Esophagus squamous epithelium (tissue), 5 donors: Measurements from ENCODE around the gene RAB4B. TPM values are rescaled to one million over a fixed set of nuclear protein-coding genes. Genes with fewer than 3 reads are reported as not detected.
A peak's percentile ranks its signal among the peaks of the same experiment; 100 is the strongest.

Experiments used
- DNase-seq: peaks from one replicate; lab custom pipeline; 2025; lab: John Stamatoyannopoulos, UW
- H3K27ac ChIP-seq, 4 donors: fragments of 200-600 bp; sonication (generic); one replicate each; pipeline ENCODE4 v1.5.1; 2016 to 2019; ENCODE audit warnings: mild to moderate bottlenecking in 1 of 4
- H3K27me3 ChIP-seq, 4 donors: fragments of 200-600 bp; sonication (generic); 1 replicate in 3 of 4; 2 replicates in 1 of 4; pipeline versions ENCODE4 v1.5.1 to v1.6.0; 2017 to 2021; ENCODE audit warnings: antibody characterized with exemption in 1 of 4
- H3K36me3 ChIP-seq, 3 donors: fragments of 200-600 bp; sonication (generic); one replicate each; pipeline ENCODE4 v1.5.1; 2016 to 2019
- H3K4me1 ChIP-seq, 3 donors: fragments of 200-600 bp; sonication (generic); one replicate each; pipeline ENCODE4 v1.5.1; 2017 to 2019
- H3K4me3 ChIP-seq, 4 donors: fragments of 200-600 bp; sonication (generic); 1 replicate in 3 of 4; 2 replicates in 1 of 4; pipeline ENCODE4 v1.5.1; 2016 to 2019; ENCODE audit warnings: mild to moderate bottlenecking in 2 of 4, moderate library complexity in 1 of 4
- H3K9me3 ChIP-seq, 3 donors: fragments of 200-600 bp; sonication (generic); one replicate each; pipeline ENCODE4 v1.5.1; 2016 to 2019
- POLR2A ChIP-seq, 4 donors: fragments of 450-650 bp; IDR thresholded peaks; one replicate each; pipeline ENCODE4 v1.6.1; 2017; ENCODE audit warnings: antibody characterized with exemption in 4 of 4, mild to moderate bottlenecking in 4 of 4, moderate library complexity in 3 of 4
- WGBS, 2 donors: methylation state at CpG; one replicate each; pipeline ENCODE4 v1.1.5; 2018; 5-methylcytosine and 5-hydroxymethylcytosine counted together
- intact Hi-C: fragments of 100-400 bp; cut with DNase I; formaldehyde crosslinking; loops from one replicate; pipeline ENCODE4 v1.15.0; 2022
- total RNA-seq, 4 donors: library from RNA; depleted of rRNA; stranded (reverse); fragments of >200 nt; gene quantifications; one replicate each; pipeline ENCODE4 v1.1.0, GENCODE V29; 2016
- TF ChIP-seq, protein P1 (sequence below), 6 experiments: fragments of 450-650 bp in 4 of 6; fragments of 200-600 bp in 2 of 6; sonication (generic) in 2 of 6; IDR thresholded peaks; one replicate each; pipeline ENCODE4 v1.5.1; 2016 to 2019; ENCODE audit warnings: antibody characterized with exemption in 6 of 6, mild to moderate bottlenecking in 4 of 6, moderate library complexity in 4 of 6
- donor health status: DM: yes; HTN: yes; CAD: no.

The RAB4B gene
- total RNA-seq, 4 donors from 2014 or later = 15.2 to 37.0 (median 20.5) TPM

DNA sequence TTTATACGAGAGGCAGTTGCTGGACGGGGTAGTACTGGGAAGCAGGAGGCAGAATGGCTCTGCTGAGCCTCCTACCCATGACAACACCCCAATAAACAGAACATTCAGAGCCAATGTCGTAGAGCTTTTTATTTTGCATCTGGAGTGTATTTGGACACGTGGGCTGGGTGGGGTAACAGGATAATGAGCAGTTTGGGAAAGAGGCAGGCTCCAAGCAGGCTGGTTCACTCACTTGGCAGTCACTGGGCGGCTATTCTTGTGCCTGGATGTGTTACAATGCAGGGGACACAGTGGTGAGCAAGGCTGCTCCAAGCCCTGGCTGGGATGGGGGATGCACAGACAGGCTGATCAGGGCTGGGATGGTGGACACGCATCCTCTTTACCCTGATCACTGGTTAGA, 37.3 kb upstream of the RAB4B start:
- TF ChIP-seq, protein P1, sequence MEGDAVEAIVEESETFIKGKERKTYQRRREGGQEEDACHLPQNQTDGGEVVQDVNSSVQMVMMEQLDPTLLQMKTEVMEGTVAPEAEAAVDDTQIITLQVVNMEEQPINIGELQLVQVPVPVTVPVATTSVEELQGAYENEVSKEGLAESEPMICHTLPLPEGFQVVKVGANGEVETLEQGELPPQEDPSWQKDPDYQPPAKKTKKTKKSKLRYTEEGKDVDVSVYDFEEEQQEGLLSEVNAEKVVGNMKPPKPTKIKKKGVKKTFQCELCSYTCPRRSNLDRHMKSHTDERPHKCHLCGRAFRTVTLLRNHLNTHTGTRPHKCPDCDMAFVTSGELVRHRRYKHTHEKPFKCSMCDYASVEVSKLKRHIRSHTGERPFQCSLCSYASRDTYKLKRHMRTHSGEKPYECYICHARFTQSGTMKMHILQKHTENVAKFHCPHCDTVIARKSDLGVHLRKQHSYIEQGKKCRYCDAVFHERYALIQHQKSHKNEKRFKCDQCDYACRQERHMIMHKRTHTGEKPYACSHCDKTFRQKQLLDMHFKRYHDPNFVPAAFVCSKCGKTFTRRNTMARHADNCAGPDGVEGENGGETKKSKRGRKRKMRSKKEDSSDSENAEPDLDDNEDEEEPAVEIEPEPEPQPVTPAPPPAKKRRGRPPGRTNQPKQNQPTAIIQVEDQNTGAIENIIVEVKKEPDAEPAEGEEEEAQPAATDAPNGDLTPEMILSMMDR (IDR thresholded peaks at IDR 0.05) = no peak
- no peak for TF ChIP-seq POLR2A (IDR thresholded peaks at IDR 0.05)
- intact Hi-C loops = no loop called here
- Histone ChIP-seq H3K4me3 (peak overlapping the region in 3 of 4 donors; percentile 8 to 38 (median 22)), H3K4me1 (peaks cover 17 to 77% (median 22%) of the 10 kb centered on the region in 3 donors), H3K9me3 (no peaks in the 10 kb centered on the region), H3K36me3 (peaks cover 43 to 58% (median 46%) of the 10 kb centered on the region in 3 donors), H3K27ac (peak overlapping the region; percentile 55 to 85 (median 80)), H3K27me3 (no peaks in the 10 kb centered on the region)
- 62 to 80% methylated on average over 1 to 5 of the region's 6 CpGs for WGBS, 2 donors
- no peak for DNase-seq

DNA sequence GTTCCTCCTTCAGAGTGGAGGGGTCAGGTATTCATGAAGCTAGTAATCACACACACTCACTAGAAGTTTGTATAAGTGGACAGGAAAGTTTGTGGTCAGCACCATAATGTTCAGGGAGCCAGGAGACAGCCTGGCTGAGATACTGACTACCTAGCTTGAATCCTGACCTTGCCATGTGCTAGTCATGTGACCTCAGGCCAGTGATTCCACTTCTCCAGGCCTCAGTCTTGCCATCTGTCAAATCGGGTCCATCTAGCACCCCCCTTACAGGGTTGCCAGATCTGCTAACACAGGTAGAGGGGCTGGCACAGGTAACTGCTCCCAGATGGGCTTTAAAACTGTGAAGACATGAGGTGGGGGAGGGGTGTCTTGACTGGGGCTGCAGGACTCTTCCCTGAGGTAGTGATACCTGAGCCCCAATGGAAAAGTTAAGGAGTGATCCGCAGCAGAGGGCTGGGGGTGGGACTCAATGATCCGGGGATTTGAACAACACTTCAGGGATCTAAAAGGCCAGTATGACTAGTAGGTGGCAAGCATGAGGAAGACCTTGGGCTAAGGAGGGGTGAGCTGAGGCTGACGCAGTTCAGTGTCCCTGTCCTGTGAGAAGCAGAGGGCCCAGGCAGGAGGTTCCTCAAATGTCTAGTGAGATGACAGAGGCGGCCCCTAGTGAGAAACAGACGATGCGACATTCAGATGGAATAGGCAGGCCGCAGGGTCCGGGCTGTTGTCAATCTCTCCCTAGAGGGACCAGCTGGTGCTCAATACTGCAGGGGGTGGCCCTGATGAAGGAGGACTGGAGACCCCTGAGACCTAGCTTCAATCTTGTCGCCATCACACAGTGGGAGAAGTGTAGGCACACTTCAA, 36.3 kb upstream of the RAB4B start:
- TF ChIP-seq, protein P1 (IDR thresholded peaks at IDR 0.05) = no peak
- no peak for TF ChIP-seq POLR2A (IDR thresholded peaks at IDR 0.05)
- H3K27ac ChIP-seq = peak overlapping the region; percentile 41 to 85 (median 80)
- WGBS, 2 donors = 86% methylated on average over 1 to 9 of the region's 10 CpGs
- H3K9me3 ChIP-seq = no peaks in the 10 kb centered on the region
- DNase-seq = no peak
- H3K4me3 ChIP-seq = no peak overlapping the region
- peaks cover 17 to 69% (median 22%) of the 10 kb centered on the region in 3 donors for H3K4me1 ChIP-seq
- H3K27me3 ChIP-seq = no peaks in the 10 kb centered on the region
- peaks cover 34 to 48% (median 42%) of the 10 kb centered on the region in 3 donors for H3K36me3 ChIP-seq
- intact Hi-C loops = no loop called here

DNA sequence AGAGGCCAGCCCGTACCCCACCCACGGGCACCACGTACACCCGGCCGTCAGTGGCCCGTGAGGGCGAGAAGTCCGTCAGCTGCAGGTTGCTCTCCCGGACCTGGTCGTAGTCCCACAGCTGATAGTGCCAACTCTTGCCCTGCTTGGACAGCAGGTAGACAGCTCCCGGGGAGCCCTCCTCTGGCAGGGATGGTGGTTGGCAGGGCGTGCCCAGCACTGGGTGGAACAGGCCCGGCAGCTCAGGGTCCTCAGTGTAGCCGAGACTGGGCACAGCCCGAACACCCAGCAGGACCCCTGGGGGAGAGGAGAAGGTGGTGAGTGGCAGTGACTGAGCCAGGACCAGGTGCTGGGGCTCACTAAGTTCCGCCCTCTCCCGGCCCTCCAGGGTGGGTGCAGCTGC, 35.6 kb upstream of the RAB4B start:
- no peak for TF ChIP-seq POLR2A (IDR thresholded peaks at IDR 0.05)
- TF ChIP-seq, protein P1 (IDR thresholded peaks at IDR 0.05) = no peak
- Histone ChIP-seq H3K4me3 (no peak overlapping the region), H3K4me1 (peaks cover 17 to 62% (median 22%) of the 10 kb centered on the region in 3 donors), H3K27ac (peak overlapping the region; percentile 26 to 80 (median 54)), H3K9me3 (no peaks in the 10 kb centered on the region), H3K36me3 (peaks cover 26 to 41% (median 35%) of the 10 kb centered on the region in 3 donors), H3K27me3 (no peaks in the 10 kb centered on the region)
- intact Hi-C loops = no loop called here
- no peak for DNase-seq
- 80 to 100% methylated on average over 1 to 2 of the region's 17 CpGs for WGBS, 2 donors

DNA sequence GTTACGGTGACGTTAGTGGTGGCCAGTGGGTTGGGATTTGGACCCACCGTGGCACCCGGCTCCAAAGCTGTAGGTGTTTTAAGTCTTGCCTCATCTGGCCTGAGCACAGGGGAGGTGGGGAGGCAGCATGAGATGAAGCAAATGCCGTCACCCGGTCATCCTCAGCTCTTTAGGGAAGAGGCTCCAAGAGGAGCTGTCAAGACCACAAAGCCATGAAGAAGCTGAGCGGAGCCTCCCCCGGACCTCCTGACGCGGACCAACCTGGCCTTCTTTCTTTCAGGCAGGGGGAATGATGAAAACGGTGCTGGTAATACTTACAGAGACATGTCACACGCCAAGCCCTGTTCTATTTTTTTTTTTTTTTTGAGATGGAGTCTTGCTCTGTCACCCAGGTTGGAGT, 35.2 kb upstream of the RAB4B start:
- Histone ChIP-seq H3K36me3 (peaks cover 22 to 37% (median 31%) of the 10 kb centered on the region in 3 donors), H3K27me3 (no peaks in the 10 kb centered on the region), H3K4me3 (no peak overlapping the region), H3K4me1 (peaks cover 17 to 62% (median 22%) of the 10 kb centered on the region in 3 donors), H3K27ac (peak overlapping the region in 2 of 4 donors; percentile 26 to 80), H3K9me3 (no peaks in the 10 kb centered on the region)
- 91 to 93% methylated on average over 10 to 11 of the region's 12 CpGs for WGBS, 2 donors
- intact Hi-C loops = no loop called here
- TF ChIP-seq, protein P1 (IDR thresholded peaks at IDR 0.05) = no peak
- TF ChIP-seq POLR2A (IDR thresholded peaks at IDR 0.05) = no peak
- DNase-seq = no peak

DNA sequence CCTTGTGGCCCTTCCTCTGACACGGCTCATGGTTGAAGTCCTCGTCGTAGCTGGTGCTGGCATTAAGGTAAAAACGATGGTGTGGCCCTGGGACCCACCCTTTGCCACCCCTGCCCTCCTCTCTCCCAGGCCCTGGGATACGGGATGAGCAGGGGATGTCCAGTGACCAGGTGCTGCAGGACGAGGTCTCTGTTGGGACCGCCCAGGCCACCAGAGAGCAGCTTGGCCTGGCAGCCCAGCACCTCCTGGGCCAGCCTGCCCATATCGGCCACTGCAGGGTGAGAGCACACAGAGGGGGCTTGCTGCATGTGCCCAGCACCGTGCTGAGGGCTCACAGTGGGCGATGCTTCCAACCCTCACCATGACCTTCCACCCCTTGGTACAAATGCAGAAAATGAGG, 34.1 kb upstream of the RAB4B start:
- 82 to 98% methylated on average over 5 to 7 of the region's 10 CpGs for WGBS, 2 donors
- intact Hi-C loops = no loop called here
- peaks cover 17 to 65% (median 28%) of the 10 kb centered on the region in 3 donors for H3K4me1 ChIP-seq

More for the DNA sequence above, 34.1 kb upstream of the RAB4B start:
- Histone ChIP-seq H3K27ac (no peak overlapping the region), H3K9me3 (no peaks in the 10 kb centered on the region), H3K4me3 (no peak overlapping the region), H3K36me3 (peaks cover 14 to 26% (median 21%) of the 10 kb centered on the region in 3 donors), H3K27me3 (no peaks in the 10 kb centered on the region)
- no peak for DNase-seq
- TF ChIP-seq, protein P1 (IDR thresholded peaks at IDR 0.05) = no peak
- no peak for TF ChIP-seq POLR2A (IDR thresholded peaks at IDR 0.05)
